Measurements from ENCODE around the gene ABCC1. TPM values are rescaled to one million over a fixed set of nuclear protein-coding genes. Genes with fewer than 3 reads are reported as not detected.

The ABCC1 gene
- total and polyA plus RNA-seq, 2 of the 4 experiments (the other 2 are of a cell fraction): 39.4 to 66.0 TPM

- TF ChIP-seq CTCF (conservative IDR thresholded peaks at IDR 0.05; ENCODE audit: low read depth, low read length) (no peak), BHLHE40 (IDR thresholded peaks at IDR 0.05; ENCODE audit: low read depth, low read length) (no peak)
These were observed 83.0 kb downstream of the ABCC1 start (continued) for GRCh38 chr16:16032271-16032979.

Data from IMR-90 (cell line).